ENCODE results near the gene MARF1. TPM values are rescaled to one million over a fixed set of nuclear protein-coding genes. Genes with fewer than 3 reads are reported as not detected.

Gene MARF1
- total and polyA plus RNA-seq, 9 of the 15 experiments (the other 6 are each of a cell fraction or from before 2014, with no cell fraction given), result 4.7 to 33.2 (median 11.7) TPM

DNA sequence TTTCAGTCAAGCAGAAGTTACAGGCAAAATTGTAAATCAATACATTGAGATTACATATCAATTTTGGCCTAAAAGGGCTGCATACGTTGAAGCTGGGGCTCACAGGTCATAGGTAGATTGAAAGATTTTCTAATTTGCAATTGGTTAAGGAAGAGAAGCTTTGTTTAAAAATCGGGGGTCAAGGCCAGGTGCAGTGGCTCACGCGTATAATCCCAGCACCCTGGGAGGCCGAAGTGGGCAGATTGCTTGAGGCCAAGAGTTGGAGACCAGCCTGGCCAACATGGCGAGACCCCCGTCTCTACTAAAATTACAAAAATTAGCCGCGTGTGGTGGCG, 68.4 kb downstream of the MARF1 start (continued):
- TF ChIP-seq, protein P1, sequence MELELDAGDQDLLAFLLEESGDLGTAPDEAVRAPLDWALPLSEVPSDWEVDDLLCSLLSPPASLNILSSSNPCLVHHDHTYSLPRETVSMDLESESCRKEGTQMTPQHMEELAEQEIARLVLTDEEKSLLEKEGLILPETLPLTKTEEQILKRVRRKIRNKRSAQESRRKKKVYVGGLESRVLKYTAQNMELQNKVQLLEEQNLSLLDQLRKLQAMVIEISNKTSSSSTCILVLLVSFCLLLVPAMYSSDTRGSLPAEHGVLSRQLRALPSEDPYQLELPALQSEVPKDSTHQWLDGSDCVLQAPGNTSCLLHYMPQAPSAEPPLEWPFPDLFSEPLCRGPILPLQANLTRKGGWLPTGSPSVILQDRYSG (tag; conservative IDR thresholded peaks at IDR 0.05; ENCODE audit: low read depth), result 0 out of 2 replicates have a peak, but pooled peaks have one; percentile 8
- TF ChIP-seq NELFE (IDR thresholded peaks at IDR 0.05; ENCODE audit: insufficient read depth, insufficient read length) (no peak), ASH1L (IDR thresholded peaks at IDR 0.05; ENCODE audit: borderline replicate concordance, low read depth, partially characterized antibody) (no peak), MTA3 (IDR thresholded peaks at IDR 0.05; ENCODE audit: borderline replicate concordance) (no peak), TAF7 (tag; IDR thresholded peaks at IDR 0.05) (no peak), HOXB6 (CRISPR knock-in tag; IDR thresholded peaks at IDR 0.05; ENCODE audit: borderline replicate concordance) (no peak), TEAD4 (IDR thresholded peaks at IDR 0.05; ENCODE audit: low read length) (no peak), TEAD4 (CRISPR knock-in tag; IDR thresholded peaks at IDR 0.05; ENCODE audit: borderline replicate concordance) (no peak), ID3 (CRISPR knock-in tag; IDR thresholded peaks at IDR 0.05) (no peak), ID3 (tag; IDR thresholded peaks at IDR 0.05) (peak; percentile 94), HNRNPL (IDR thresholded peaks at IDR 0.05; ENCODE audit: low read depth, low read length) (no peak), ZNF586 (CRISPR knock-in tag; conservative IDR thresholded peaks at IDR 0.05) (no peak), CTCF (IDR thresholded peaks at IDR 0.05 in 2 of 3, conservative IDR thresholded peaks at IDR 0.05 in 1 of 3; ENCODE audit: insufficient read depth in 2 of 3, low read depth in 1 of 3, low read length in 3 of 3) (no peak), TAF1 (IDR thresholded peaks at IDR 0.05; ENCODE audit: control insufficient read depth, extremely low read depth, insufficient read depth, low read length, severe bottlenecking) (no peak), ZNF76 (CRISPR knock-in tag; IDR thresholded peaks at IDR 0.05; ENCODE audit: borderline replicate concordance) (no peak; the same call in 1 of the 2 replicates), NFYB (IDR thresholded peaks at IDR 0.05; ENCODE audit: extremely low read depth, insufficient read length) (no peak), ELF4 (CRISPR knock-in tag; IDR thresholded peaks at IDR 0.05) (0 out of 2 replicates have a peak, but pooled peaks have one; percentile 48), ZNF134 (CRISPR knock-in tag; conservative IDR thresholded peaks at IDR 0.05) (no peak)
- TF ChIP-seq, protein P2, sequence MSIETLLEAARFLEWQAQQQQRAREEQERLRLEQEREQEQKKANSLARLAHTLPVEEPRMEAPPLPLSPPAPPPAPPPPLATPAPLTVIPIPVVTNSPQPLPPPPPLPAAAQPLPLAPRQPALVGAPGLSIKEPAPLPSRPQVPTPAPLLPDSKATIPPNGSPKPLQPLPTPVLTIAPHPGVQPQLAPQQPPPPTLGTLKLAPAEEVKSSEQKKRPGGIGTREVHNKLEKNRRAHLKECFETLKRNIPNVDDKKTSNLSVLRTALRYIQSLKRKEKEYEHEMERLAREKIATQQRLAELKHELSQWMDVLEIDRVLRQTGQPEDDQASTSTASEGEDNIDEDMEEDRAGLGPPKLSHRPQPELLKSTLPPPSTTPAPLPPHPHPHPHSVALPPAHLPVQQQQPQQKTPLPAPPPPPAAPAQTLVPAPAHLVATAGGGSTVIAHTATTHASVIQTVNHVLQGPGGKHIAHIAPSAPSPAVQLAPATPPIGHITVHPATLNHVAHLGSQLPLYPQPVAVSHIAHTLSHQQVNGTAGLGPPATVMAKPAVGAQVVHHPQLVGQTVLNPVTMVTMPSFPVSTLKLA (conservative IDR thresholded peaks at IDR 0.05), result no peak
- TF ChIP-seq, protein P3, sequence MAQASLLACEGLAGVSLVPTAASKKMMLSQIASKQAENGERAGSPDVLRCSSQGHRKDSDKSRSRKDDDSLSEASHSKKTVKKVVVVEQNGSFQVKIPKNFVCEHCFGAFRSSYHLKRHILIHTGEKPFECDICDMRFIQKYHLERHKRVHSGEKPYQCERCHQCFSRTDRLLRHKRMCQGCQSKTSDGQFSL (CRISPR knock-in tag; IDR thresholded peaks at IDR 0.05), result no peak
- TF ChIP-seq, protein P3 (tag; IDR thresholded peaks at IDR 0.05), result 0 out of 4 replicates have a peak, but pooled peaks of 1 of the 2 experiments have one; percentile 79
